GM12892 (cell line): ENCODE data around the gene PGP.

ENCODE experiments used
- POLR2A ChIP-seq: IDR thresholded peaks from 2 replicates; pipeline ENCODE4 v1.6.1; 2011; ENCODE audit warnings: low read depth, low read length, control low read depth
- POLR2AphosphoS5 ChIP-seq: IDR thresholded peaks from 2 replicates; pipeline ENCODE4 v1.6.1; 2011; ENCODE audit warnings: low read depth, low read length, control low read depth
- TAF1 ChIP-seq: IDR thresholded peaks from 2 replicates; pipeline ENCODE4 v1.6.1; 2011; ENCODE audit warnings: low read depth, mild to moderate bottlenecking, control low read depth, low read length, borderline replicate concordance

DNA sequence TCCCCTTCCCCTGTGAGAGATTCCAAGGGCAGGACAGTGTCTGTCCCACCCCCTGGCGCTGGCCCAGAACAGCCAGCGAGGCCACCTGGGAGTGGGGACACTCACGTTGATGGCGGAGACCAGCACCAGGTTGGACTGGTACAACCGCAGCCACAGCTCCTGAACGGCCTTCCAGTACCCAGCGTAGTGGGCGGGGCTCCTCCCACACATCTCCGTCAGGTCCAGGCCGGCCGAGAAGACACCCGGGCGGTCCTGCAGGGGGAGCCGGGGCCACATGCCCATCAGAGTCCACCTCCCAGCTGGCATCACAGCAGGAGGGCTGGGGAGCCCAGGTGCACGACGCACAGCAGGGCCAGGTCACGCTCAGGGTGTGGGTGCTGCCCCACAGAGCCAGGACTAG lies 29.7 kb upstream of the PGP start:
- TF ChIP-seq POLR2A = no peak
- no peak for TF ChIP-seq POLR2AphosphoS5
- TF ChIP-seq TAF1 = no peak
